ENCODE measurements around the gene ZNF106.

DNA sequence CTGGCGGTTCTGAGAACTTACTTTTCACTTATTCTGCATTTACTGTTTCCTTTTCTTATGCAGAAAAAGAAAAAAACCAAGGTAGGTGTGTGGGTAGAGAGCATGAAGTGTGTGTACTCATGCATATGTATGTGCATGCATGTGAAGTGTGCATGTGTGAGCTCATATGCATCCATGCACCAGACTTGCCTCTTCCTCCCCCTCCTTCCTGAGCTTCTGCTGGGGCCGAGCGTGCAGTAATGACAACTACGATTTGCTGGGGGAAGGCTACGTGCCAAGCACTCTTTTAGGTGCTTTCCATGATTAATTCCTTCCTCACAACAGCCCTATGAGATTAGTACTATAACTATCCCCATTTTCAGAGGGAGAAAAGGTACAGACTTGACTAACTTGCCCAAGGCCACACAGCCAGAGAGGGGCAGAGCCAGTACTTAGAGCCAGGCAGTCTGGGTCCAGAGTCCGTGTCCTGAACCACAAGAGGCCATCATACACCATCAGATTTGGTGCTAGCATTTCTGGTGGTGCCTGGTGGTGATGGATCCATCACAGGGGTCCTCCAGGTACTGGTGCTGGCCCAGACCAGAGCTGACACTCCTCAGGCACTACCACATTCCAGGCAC is 85.0 kb downstream of the ZNF106 start:
- TF ChIP-seq, protein P1, sequence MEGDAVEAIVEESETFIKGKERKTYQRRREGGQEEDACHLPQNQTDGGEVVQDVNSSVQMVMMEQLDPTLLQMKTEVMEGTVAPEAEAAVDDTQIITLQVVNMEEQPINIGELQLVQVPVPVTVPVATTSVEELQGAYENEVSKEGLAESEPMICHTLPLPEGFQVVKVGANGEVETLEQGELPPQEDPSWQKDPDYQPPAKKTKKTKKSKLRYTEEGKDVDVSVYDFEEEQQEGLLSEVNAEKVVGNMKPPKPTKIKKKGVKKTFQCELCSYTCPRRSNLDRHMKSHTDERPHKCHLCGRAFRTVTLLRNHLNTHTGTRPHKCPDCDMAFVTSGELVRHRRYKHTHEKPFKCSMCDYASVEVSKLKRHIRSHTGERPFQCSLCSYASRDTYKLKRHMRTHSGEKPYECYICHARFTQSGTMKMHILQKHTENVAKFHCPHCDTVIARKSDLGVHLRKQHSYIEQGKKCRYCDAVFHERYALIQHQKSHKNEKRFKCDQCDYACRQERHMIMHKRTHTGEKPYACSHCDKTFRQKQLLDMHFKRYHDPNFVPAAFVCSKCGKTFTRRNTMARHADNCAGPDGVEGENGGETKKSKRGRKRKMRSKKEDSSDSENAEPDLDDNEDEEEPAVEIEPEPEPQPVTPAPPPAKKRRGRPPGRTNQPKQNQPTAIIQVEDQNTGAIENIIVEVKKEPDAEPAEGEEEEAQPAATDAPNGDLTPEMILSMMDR (IDR thresholded peaks at IDR 0.05): no peak
- TF ChIP-seq TEAD1 (CRISPR knock-in tag; IDR thresholded peaks at IDR 0.05): no peak
